DOHH2 (cell line): ENCODE measurements around the gene RAB19.

Source experiments
- EZH2phosphoT487 ChIP-seq: fragments of 200-600 bp; sonication (generic); IDR thresholded peaks from 2 replicates; pipeline ENCODE4 v1.6.1; 2017; ENCODE audit warnings: borderline replicate concordance, mild to moderate bottlenecking, antibody characterized with exemption, low read length, moderate library complexity, mixed read lengths
- TF ChIP-seq, protein P1 (sequence below): fragments of 200-600 bp; sonication (generic); IDR thresholded peaks from one replicate; pipeline ENCODE4 v1.5.1; 2014; ENCODE audit warnings: antibody characterized with exemption, mild to moderate bottlenecking, low read depth, low read length; ENCODE audit not compliant: poor library complexity, severe bottlenecking

DNA sequence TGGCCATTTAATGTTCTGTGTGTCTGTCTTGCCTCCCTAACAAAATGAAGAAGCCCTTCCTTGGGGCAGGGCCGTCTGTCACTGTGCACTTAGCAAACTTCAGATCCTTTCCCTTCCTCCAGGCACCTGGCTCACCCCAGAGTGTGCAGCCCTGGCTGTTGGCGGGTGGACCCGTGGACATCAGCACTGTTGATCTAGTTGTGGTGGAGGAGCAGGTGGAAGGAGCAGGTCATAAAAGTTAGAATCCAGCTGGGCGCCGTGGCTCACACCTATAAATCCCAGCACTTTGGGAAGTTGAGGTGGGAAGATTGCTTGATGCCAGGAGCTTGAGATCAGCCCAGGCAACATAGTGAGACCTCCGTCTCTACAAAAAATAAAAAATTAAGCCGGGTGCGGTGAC, 12.7 kb downstream of the RAB19 start:
- TF ChIP-seq, protein P1, sequence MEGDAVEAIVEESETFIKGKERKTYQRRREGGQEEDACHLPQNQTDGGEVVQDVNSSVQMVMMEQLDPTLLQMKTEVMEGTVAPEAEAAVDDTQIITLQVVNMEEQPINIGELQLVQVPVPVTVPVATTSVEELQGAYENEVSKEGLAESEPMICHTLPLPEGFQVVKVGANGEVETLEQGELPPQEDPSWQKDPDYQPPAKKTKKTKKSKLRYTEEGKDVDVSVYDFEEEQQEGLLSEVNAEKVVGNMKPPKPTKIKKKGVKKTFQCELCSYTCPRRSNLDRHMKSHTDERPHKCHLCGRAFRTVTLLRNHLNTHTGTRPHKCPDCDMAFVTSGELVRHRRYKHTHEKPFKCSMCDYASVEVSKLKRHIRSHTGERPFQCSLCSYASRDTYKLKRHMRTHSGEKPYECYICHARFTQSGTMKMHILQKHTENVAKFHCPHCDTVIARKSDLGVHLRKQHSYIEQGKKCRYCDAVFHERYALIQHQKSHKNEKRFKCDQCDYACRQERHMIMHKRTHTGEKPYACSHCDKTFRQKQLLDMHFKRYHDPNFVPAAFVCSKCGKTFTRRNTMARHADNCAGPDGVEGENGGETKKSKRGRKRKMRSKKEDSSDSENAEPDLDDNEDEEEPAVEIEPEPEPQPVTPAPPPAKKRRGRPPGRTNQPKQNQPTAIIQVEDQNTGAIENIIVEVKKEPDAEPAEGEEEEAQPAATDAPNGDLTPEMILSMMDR, result no peak
- TF ChIP-seq EZH2phosphoT487, result no peak
